B cell (primary cell): Measurements from ENCODE around the gene ANKS1B. TPM values are rescaled to one million over a fixed set of nuclear protein-coding genes. Genes with fewer than 3 reads are reported as not detected.

Experiments used
- ATAC-seq: fragments of 200-7000 bp; cut with Tn5 transposase; one replicate; pipeline ENCODE4 v1.10.0; 2021; ENCODE audit warnings: low read depth, mild to moderate bottlenecking, moderate number of reproducible peaks, moderate library complexity
- CTCF ChIA-PET: fragments of 350-600 bp; sonication (Branson Sonifier 250); formaldehyde crosslinking; loops from one replicate; lab custom pipeline; 2021; ENCODE audit warnings: antibody characterized with exemption, inconsistent platforms; lab: Charles Lee
- POLR2A ChIA-PET: fragments of 350-600 bp; sonication (Branson Sonifier 250); formaldehyde crosslinking; loops from one replicate; lab custom pipeline; 2021; ENCODE audit warnings: antibody characterized with exemption; lab: Charles Lee
- DNase-seq: peaks from one replicate; pipeline ENCODE4 v3.0.0; 2013
- H2AFZ ChIP-seq: 2 replicates; pipeline ENCODE4 v1.6.1; 2012; ENCODE audit warnings: mild to moderate bottlenecking, low read depth, low read length; ENCODE audit not compliant: insufficient read depth, poor library complexity, severe bottlenecking
- H3K27ac ChIP-seq, 2 donors: 1 replicate in 1 of 2; 2 replicates in 1 of 2; pipeline ENCODE4 v1.5.1; 2012 to 2013; ENCODE audit warnings: low read length in 2 of 2, mild to moderate bottlenecking in 2 of 2, moderate library complexity in 1 of 2
- H3K27me3 ChIP-seq, 4 experiments: fragments of 200-600 bp in 1 of 4; sonication (generic) in 1 of 4; replicated peaks in 1 of 4; 1 replicate in 2 of 4; 2 replicates in 2 of 4; pipeline versions ENCODE4 v1.6.1 to v1.7.0; 2013 to 2016; ENCODE audit warnings: low read length in 3 of 4, mild to moderate bottlenecking in 2 of 4, mixed read lengths in 1 of 4, moderate library complexity in 1 of 4; ENCODE audit not compliant: insufficient read depth in 4 of 4, control insufficient read depth in 3 of 4; ENCODE audit errors: control extremely low read depth in 1 of 4
- H3K36me3 ChIP-seq, 2 experiments: replicated peaks in 1 of 2; 1 replicate in 1 of 2; 2 replicates in 1 of 2; pipeline versions ENCODE4 v1.6.1 to v1.7.1; 2013; ENCODE audit warnings: low read length in 1 of 2; ENCODE audit not compliant: insufficient read depth in 2 of 2, control insufficient read depth in 1 of 2; ENCODE audit errors: control extremely low read depth in 1 of 2, extremely low read depth in 1 of 2
- H3K4me1 ChIP-seq, 2 donors: fragments of 200-600 bp in 1 of 2; sonication (generic) in 1 of 2; 1 replicate in 1 of 2; 2 replicates in 1 of 2; pipeline versions ENCODE4 v1.5.1 to v1.6.1; 2013 to 2017; ENCODE audit warnings: low read length in 2 of 2; ENCODE audit not compliant: control insufficient read depth in 2 of 2, insufficient read depth in 2 of 2
- H3K4me2 ChIP-seq: replicated peaks from 2 replicates; pipeline ENCODE3; 2012; ENCODE audit warnings: mild to moderate bottlenecking, low read depth, low read length; ENCODE audit not compliant: poor library complexity, severe bottlenecking
- H3K4me3 ChIP-seq, 5 experiments: fragments of 200-600 bp in 1 of 5; sonication (generic) in 1 of 5; 1 replicate in 3 of 5; 2 replicates in 2 of 5; pipeline versions ENCODE4 v1.5.1 to v1.7.0; 2011 to 2016; ENCODE audit warnings: low read length in 4 of 5, mild to moderate bottlenecking in 4 of 5, low read depth in 2 of 5, control low read depth in 1 of 5, moderate library complexity in 1 of 5; ENCODE audit not compliant: insufficient read depth in 1 of 5; ENCODE audit errors: control extremely low read depth in 1 of 5, extremely low read depth in 1 of 5
- H3K79me2 ChIP-seq: fragments of 200-600 bp; sonication (generic); one replicate; pipeline ENCODE4 v1.6.0; 2016; ENCODE audit warnings: low read length; ENCODE audit not compliant: control insufficient read depth, insufficient read depth
- H3K9ac ChIP-seq: fragments of 200-600 bp; sonication (generic); 2 replicates; pipeline ENCODE4 v1.6.1; 2017; ENCODE audit warnings: mild to moderate bottlenecking, low read length, moderate library complexity
- H3K9me3 ChIP-seq, 3 donors: one replicate each; pipeline versions ENCODE4 v1.6.1 to v1.7.1; 2013; ENCODE audit warnings: low read length in 2 of 3; ENCODE audit not compliant: control insufficient read depth in 2 of 3, insufficient read depth in 1 of 3; ENCODE audit errors: control extremely low read depth in 1 of 3
- H4K20me1 ChIP-seq: 2 replicates; pipeline ENCODE4 v1.6.0; 2012; ENCODE audit warnings: mild to moderate bottlenecking, low read length; ENCODE audit not compliant: insufficient read depth, control insufficient read depth, poor library complexity, severe bottlenecking
- H3K27ac Mint-ChIP-seq: one replicate; pipeline ENCODE4 v1.8.0; 2021; ENCODE audit warnings: mixed read lengths
- H3K27me3 Mint-ChIP-seq: one replicate; pipeline ENCODE4 v1.8.0; 2021; ENCODE audit warnings: mixed read lengths
- H3K4me1 Mint-ChIP-seq: one replicate; pipeline ENCODE4 v1.8.0; 2021; ENCODE audit warnings: mixed read lengths
- H3K4me3 Mint-ChIP-seq: one replicate; pipeline ENCODE4 v1.8.0; 2021; ENCODE audit warnings: mixed read lengths
- H3K9me3 Mint-ChIP-seq: one replicate; pipeline ENCODE4 v1.8.0; 2022; ENCODE audit warnings: mixed read lengths; ENCODE audit not compliant: insufficient read depth
- EZH2 ChIP-seq: IDR thresholded peaks from 2 replicates; pipeline ENCODE4 v1.6.1; 2012; ENCODE audit warnings: borderline replicate concordance, low read depth, mild to moderate bottlenecking, moderate library complexity, low read length; ENCODE audit not compliant: insufficient read depth, poor library complexity, severe bottlenecking
- WGBS: methylation state at CpG from one replicate; pipeline ENCODE4 v1.1.5; 2013; ENCODE audit warnings: missing lambda C conversion rate; ENCODE audit not compliant: insufficient coverage; 5-methylcytosine and 5-hydroxymethylcytosine counted together
- intact Hi-C: fragments of 100-400 bp; cut with micrococcal nuclease; formaldehyde crosslinking; loops from one replicate; pipeline ENCODE4 v1.10.0; 2022
- polyA plus RNA-seq: library from polyadenylated mRNA; depleted of rRNA; stranded (reverse); fragments of >200 nt; gene quantifications from 2 replicates; pipeline ENCODE4 v1.2.3, GENCODE V29; 2012
- total RNA-seq, 2 donors: library from RNA; stranded (reverse); fragments of 120-200 nt in 1 of 2; gene quantifications; 1 replicate in 1 of 2; 2 replicates in 1 of 2; pipeline versions ENCODE4 v1.2.3 to v1.2.4, GENCODE V29; 2013 to 2022
- TF ChIP-seq, protein P1 (sequence below): fragments of 200-600 bp; IDR thresholded peaks from one replicate; pipeline ENCODE4 v1.8.0; 2022; ENCODE audit warnings: antibody characterized with exemption, mild to moderate bottlenecking

The ANKS1B gene
- total and polyA plus RNA-seq, 2 donors (not counting 1 experiment from before 2014, with no cell fraction given): not detected

DNA sequence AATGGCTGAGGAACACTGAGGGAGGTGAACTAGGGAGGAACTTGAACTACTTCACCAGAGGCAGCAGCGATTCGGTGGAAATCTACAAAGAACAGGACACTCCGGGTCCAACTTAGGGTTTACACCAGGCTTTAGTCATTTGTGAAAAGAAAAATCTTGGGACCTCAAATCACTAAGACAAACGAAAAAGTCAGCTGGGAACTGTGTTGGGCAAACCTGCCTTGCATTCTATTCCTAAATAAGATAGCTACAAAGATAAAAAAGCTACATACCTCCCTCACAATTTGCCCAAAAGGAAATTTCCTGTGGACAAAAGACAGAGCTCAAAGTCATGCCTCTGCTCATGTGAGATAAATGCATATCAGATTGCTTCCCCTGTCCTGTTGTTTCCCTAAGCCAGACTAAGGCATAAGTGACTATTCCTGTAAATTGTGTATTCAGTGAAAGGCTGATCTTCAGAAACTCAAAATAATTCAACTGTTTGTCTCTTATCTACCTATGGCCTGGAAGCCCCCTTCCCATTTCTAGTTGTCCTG is 1233.1 kb downstream of the ANKS1B start:
- DNase-seq (no peak), ATAC-seq (no peak)
- POLR2A ChIA-PET: no interaction called here
- CTCF ChIA-PET: no interaction called here
- no peak overlapping the region for H3K4me3 ChIP-seq
- Mint-ChIP-seq H3K4me3 (no peak overlapping the region), H3K4me1 (peaks cover under 1% of the 10 kb centered on the region), H3K27ac (no peak overlapping the region), H3K9me3 (no peaks in the 10 kb centered on the region), H3K27me3 (peaks cover 33% of the 10 kb centered on the region)
- H3K36me3 ChIP-seq: no peaks in the 10 kb centered on the region
- H2AFZ ChIP-seq: no peak overlapping the region
- H4K20me1 ChIP-seq: no peaks in the 10 kb centered on the region
- intact Hi-C loops: no loop called here
- H3K4me2 ChIP-seq: no peak overlapping the region
- TF ChIP-seq, protein P1, sequence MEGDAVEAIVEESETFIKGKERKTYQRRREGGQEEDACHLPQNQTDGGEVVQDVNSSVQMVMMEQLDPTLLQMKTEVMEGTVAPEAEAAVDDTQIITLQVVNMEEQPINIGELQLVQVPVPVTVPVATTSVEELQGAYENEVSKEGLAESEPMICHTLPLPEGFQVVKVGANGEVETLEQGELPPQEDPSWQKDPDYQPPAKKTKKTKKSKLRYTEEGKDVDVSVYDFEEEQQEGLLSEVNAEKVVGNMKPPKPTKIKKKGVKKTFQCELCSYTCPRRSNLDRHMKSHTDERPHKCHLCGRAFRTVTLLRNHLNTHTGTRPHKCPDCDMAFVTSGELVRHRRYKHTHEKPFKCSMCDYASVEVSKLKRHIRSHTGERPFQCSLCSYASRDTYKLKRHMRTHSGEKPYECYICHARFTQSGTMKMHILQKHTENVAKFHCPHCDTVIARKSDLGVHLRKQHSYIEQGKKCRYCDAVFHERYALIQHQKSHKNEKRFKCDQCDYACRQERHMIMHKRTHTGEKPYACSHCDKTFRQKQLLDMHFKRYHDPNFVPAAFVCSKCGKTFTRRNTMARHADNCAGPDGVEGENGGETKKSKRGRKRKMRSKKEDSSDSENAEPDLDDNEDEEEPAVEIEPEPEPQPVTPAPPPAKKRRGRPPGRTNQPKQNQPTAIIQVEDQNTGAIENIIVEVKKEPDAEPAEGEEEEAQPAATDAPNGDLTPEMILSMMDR: no peak
- TF ChIP-seq EZH2: no peak
- peaks cover 0 to under 1% of the 10 kb centered on the region in 2 donors for H3K4me1 ChIP-seq
- no peaks in the 10 kb centered on the region for H3K9me3 ChIP-seq
- 94% methylated on average over 3 of the region's 4 CpGs for WGBS
- no peak overlapping the region for H3K9ac ChIP-seq
- no peak overlapping the region for H3K27ac ChIP-seq
- H3K79me2 ChIP-seq: no peaks in the 10 kb centered on the region
- peaks cover 0 to 6% (median 3%) of the 10 kb centered on the region in 4 experiments for H3K27me3 ChIP-seq

DNA sequence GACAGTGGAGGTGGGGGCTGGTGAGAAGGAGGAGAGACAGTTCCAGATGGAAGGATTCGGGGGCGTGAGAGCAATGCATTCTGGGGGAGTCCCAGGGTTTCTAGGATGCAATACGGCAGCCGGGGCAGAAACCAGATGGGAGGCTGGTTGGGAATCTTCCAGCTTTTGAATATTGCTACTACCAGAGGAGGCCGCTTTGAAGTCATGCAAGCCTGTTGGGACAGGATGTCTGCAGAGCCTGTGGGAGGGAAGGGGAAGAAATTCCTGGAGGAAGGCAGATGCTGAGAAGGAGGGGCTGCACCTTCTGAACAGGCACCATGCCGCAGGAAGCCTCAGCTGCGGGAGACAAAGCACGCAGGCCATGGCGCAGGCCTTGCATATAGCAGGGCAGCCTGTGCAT is 1234.2 kb downstream of the ANKS1B start:
- POLR2A ChIA-PET: no interaction called here
- intact Hi-C loops: no loop called here

More for the DNA sequence above, 1234.2 kb downstream of the ANKS1B start:
- Histone ChIP-seq H3K79me2 (no peaks in the 10 kb centered on the region), H2AFZ (no peak overlapping the region), H4K20me1 (no peaks in the 10 kb centered on the region), H3K4me3 (no peak overlapping the region), H3K9me3 (no peaks in the 10 kb centered on the region), H3K9ac (no peak overlapping the region), H3K36me3 (no peaks in the 10 kb centered on the region), H3K27me3 (peaks cover 0 to 15% (median 12%) of the 10 kb centered on the region in 4 experiments), H3K4me1 (peaks cover 9 to 12% of the 10 kb centered on the region in 2 donors), H3K27ac (no peak overlapping the region), H3K4me2 (no peak overlapping the region)
- ATAC-seq (no peak), DNase-seq (no peak)
- CTCF ChIA-PET: no interaction called here
- Mint-ChIP-seq H3K27me3 (peaks cover 42% of the 10 kb centered on the region), H3K4me3 (no peak overlapping the region), H3K4me1 (peaks cover 12% of the 10 kb centered on the region), H3K27ac (no peak overlapping the region), H3K9me3 (no peaks in the 10 kb centered on the region)
- 89% methylated on average over 9 of the region's 9 CpGs for WGBS
- TF ChIP-seq, protein P1: no peak
- TF ChIP-seq EZH2: no peak
